ENCODE data around the gene CSNK1D. TPM values are rescaled to one million over a fixed set of nuclear protein-coding genes. Genes with fewer than 3 reads are reported as not detected.
A peak's percentile ranks its signal among the peaks of the same experiment; 100 is the strongest.

CSNK1D gene
- polyA plus RNA-seq, 6 donors from 2014 or later, result 27.7 to 78.6 (median 63.4) TPM

DNA sequence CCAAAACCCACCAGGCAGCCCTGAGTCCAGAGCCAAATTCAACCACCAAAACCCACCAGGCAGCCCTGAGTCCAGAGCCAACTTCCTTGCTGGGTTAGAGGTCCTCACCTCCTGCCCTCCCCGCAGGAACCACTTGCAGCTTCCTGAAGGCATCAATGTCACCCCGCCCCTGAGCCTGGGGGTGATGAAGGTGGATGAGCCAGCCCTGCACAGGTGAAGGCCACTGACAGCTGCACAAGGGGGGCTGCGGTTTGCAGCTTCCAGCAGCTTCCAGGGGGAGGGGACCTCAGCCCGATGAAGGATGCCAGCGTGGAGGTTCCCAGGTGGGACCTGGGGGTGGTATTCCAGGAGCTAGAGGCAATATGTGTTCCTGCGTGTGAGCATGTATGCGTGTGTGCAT lies 7.6 kb upstream of the CSNK1D start:
- Mint-ChIP-seq H3K4me3 (no peak overlapping the region), H3K9me3 (no peaks in the 10 kb centered on the region), H3K27ac (peak overlapping the region in 1 of 6 donors; percentile 56), H3K4me1 (peaks cover 0 to 15% (median 0%) of the 10 kb centered on the region in 3 donors), H3K36me3 (no peaks in the 10 kb centered on the region), H3K27me3 (peaks cover 3 to 12% (median 5%) of the 10 kb centered on the region in 3 donors)
- no peak for ATAC-seq (ENCODE audit: low read depth in 2 of 2)
- DNase-seq, result no peak

DNA sequence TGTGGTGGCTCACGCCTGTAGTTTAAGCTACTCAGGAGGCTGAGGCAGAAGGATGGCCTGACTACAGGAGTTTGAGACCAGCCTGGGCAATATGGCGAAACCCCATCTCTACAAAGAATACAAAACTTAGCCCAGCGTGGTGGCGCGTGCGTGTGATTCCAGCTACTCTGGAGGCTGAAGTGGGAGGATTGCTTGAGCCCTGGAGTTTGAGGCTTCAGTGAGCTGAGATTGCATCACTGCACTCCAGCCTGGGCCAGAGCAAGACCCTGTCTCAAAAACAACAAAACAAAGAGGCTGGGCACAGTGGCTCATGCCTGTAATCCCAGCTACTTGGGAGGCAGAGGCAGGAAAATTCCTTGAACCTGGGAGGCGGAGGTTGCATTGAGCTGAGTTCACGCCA lies 7.0 kb upstream of the CSNK1D start:
- no peak overlapping the region for H3K27ac Mint-ChIP-seq
- peaks cover 3 to 12% (median 5%) of the 10 kb centered on the region in 3 donors for H3K27me3 Mint-ChIP-seq
- no peak overlapping the region for H3K4me3 Mint-ChIP-seq
- no peaks in the 10 kb centered on the region for H3K9me3 Mint-ChIP-seq
- ATAC-seq (ENCODE audit: low read depth in 2 of 2) (no peak), DNase-seq (no peak)
- peaks cover 0 to 15% (median under 1%) of the 10 kb centered on the region in 3 donors for H3K4me1 Mint-ChIP-seq
- H3K36me3 Mint-ChIP-seq, result no peaks in the 10 kb centered on the region

DNA sequence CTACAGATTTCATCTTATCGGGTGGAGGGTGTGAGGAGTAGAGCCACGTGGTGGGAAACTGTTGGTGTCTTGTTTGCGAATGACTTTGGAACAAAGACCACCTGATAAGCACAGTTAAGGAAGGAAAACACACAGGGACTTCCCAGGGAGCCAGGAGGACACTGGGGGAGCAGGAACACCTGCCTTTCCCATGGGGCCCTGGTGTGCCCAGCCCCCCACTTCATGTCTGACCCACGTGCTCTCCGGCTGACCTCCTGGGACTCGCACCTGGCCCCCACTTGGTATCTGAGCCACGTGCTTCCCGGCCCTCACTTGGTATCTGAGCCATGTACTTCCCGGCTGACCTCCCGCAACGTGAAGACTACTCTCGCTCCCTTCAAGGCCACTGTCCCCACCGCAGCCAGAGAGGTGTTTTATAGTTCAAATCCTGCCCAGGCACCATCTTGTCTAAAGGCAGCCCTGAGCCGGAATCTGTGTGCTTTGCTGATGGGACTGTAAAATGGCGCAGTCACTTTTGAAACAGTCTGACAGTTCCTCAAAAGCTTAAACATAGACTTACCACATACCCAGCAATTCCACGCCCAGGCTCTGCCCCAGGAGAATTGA lies 5.4 kb upstream of the CSNK1D start:
- no peak overlapping the region for H3K27ac Mint-ChIP-seq
- H3K4me3 Mint-ChIP-seq, result no peak overlapping the region
- H3K36me3 Mint-ChIP-seq, result no peaks in the 10 kb centered on the region
- ATAC-seq (ENCODE audit: low read depth in 2 of 2) (no peak), DNase-seq (no peak)
- H3K9me3 Mint-ChIP-seq, result no peaks in the 10 kb centered on the region
- H3K4me1 Mint-ChIP-seq, result peaks cover 5 to 15% (median 10%) of the 10 kb centered on the region in 3 donors
- H3K27me3 Mint-ChIP-seq, result peaks cover 3 to 11% (median 5%) of the 10 kb centered on the region in 3 donors

DNA sequence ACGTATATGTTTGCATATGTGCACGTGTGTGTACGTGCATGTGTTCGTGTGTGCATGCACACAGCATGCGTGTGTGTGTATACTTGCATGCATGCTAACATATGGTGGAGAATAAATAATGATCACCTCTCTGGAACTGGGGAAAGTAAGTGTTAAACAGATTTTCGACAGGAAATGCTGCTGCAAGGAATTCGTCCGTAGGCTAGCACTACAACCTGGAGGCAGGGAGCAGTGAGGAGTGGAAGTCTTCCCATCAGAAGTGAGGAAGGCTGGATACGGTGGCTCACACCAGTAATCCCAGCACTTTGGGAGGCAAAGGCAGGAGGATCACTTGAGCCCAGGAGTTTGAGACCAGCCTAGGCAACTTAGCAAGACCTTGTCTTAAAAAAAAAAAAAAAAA lies 4.8 kb upstream of the CSNK1D start:
- Mint-ChIP-seq H3K4me3 (peak overlapping the region in 1 of 8 donors; percentile 33), H3K4me1 (peaks cover 5 to 15% (median 12%) of the 10 kb centered on the region in 3 donors), H3K9me3 (no peaks in the 10 kb centered on the region), H3K27ac (peak overlapping the region in 1 of 6 donors; percentile 21), H3K36me3 (no peaks in the 10 kb centered on the region), H3K27me3 (peaks cover 3 to 6% (median 5%) of the 10 kb centered on the region in 3 donors)
- DNase-seq, result no peak
- no peak for ATAC-seq (ENCODE audit: low read depth in 2 of 2)

DNA sequence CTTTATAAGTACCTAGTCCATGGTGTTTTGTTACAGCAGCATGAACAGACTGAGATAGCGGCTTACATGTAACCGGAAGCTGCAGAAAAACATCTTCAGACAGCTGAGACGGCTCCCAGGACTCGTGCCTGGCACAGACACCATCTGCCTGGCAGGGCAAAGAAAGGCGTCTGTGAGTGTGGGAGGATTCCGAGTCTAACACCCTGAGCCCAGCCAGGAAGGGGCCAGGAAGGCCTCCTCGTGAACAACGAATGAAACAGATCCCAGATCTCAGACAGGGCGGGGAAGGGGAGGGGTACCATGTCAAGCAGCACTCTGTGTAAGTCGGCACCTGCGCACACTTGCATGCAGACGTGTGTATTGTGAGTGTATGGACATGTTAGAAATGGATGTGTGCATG lies 4.4 kb upstream of the CSNK1D start:
- Mint-ChIP-seq H3K4me1 (peaks cover 5 to 15% (median 12%) of the 10 kb centered on the region in 3 donors), H3K9me3 (no peaks in the 10 kb centered on the region), H3K4me3 (no peak overlapping the region), H3K27me3 (peaks cover 3 to 6% (median 5%) of the 10 kb centered on the region in 3 donors), H3K36me3 (no peaks in the 10 kb centered on the region), H3K27ac (no peak overlapping the region)
- no peak for DNase-seq
- no peak for ATAC-seq (ENCODE audit: low read depth in 2 of 2)

DNA sequence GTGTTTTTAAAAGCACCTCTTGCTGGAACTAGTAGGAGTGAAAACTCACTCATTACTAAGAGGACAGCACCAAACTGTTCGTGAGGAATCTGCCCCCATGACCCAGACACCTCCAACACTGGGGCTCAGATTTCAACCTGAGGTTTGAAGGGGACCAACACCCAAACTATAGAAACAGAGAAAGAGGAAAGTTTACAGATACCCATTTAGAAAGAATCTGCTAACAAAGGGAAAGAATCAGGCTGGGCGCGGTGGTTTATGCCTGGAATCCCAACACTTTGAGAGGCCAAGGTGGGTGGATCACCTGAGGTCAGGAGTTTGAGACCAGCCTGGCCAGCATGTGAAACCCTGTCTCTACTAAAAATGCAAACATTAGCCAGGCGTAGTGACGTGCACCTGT lies 3.4 kb upstream of the CSNK1D start:
- Mint-ChIP-seq H3K4me3 (no peak overlapping the region), H3K4me1 (peaks cover 13 to 20% (median 19%) of the 10 kb centered on the region in 3 donors), H3K36me3 (peaks cover 0 to 6% of the 10 kb centered on the region in 2 donors), H3K27ac (peak overlapping the region in 1 of 6 donors; percentile 47), H3K9me3 (no peaks in the 10 kb centered on the region), H3K27me3 (peaks cover 3 to 6% (median 5%) of the 10 kb centered on the region in 3 donors)
- ATAC-seq (ENCODE audit: low read depth in 2 of 2), result no peak
- no peak for DNase-seq

DNA sequence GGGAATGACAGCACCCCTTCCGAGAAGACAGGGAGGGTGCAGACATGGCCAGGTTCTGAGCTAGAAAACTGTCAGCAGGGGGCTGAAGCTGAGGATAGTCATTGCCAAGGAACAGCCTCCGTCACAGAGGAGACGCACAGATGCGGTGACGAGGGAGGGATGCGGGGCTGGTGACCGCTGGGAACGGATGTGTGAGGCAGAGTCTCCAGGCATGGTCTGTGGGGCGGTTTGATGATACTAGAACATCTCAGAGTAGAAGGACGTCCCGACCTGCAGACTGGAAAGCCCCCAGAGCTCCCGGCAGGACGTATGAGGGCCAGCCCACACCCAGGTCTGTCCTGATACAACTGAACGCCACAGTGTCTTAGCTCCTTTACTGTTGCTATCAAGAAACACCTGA lies 1.8 kb upstream of the CSNK1D start:
- Mint-ChIP-seq H3K36me3 (peaks cover 0 to 6% of the 10 kb centered on the region in 2 donors), H3K4me1 (peaks cover 20 to 35% (median 28%) of the 10 kb centered on the region in 3 donors), H3K27me3 (peaks cover 3 to 6% (median 5%) of the 10 kb centered on the region in 3 donors), H3K4me3 (peak overlapping the region in 2 of 8 donors; percentile 64 to 78), H3K9me3 (no peaks in the 10 kb centered on the region), H3K27ac (peak overlapping the region in 3 of 6 donors; percentile 17 to 89 (median 74))
- ATAC-seq (ENCODE audit: low read depth in 2 of 2) (no peak), DNase-seq (no peak)

DNA sequence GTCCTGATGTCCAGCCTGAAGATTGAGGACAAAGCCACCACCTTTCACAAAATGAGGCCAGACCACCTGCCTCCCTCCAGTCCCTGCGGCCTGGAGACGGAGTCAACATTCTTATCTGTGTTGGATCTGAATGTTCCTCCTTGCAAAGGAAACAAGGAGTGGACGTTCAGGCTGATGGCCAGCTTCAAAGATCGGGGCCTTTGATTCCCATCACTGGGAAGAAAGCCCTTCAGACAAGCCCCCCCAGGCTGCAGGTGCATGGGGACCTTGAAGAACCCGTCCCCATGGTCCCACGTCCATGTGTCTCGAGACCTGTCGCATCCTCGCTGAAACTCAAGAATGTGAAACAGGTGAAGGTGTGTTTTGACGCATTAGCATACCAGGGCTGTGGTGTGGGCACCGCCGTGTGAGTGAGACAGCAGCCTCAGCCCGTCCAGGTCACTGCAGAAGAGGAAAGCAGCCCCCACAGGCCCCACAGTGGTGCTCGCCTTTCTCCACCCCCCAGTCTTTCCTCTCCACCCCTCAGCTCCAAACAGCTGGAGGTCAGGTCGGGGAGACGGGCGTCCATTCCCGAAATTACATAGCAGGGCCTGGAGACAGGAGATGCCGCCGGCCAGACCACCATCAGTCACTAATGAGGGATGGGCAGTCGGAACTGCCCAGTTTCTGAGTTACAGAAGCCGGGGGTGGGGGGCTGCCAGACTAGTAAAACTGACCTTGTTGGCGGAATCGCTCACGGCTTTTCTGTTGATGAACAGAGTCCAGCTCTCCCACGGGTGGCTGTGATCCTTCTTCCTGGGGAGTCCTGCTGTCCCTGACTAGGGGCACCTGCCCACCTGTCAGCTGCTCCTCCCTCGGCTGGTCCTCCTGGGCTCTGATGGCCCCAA lies 877 bp upstream of the CSNK1D start:
- Mint-ChIP-seq H3K27ac (peak overlapping the region in 5 of 6 donors; percentile 84 to 99 (median 89)), H3K27me3 (peaks cover 3 to 6% (median 5%) of the 10 kb centered on the region in 3 donors), H3K36me3 (peaks cover 0 to 6% of the 10 kb centered on the region in 2 donors), H3K4me1 (peaks cover 28 to 45% (median 37%) of the 10 kb centered on the region in 3 donors), H3K9me3 (no peaks in the 10 kb centered on the region), H3K4me3 (peak overlapping the region; percentile 42 to 93 (median 78))
- no peak for DNase-seq
- ATAC-seq (ENCODE audit: low read depth in 2 of 2), result no peak

DNA sequence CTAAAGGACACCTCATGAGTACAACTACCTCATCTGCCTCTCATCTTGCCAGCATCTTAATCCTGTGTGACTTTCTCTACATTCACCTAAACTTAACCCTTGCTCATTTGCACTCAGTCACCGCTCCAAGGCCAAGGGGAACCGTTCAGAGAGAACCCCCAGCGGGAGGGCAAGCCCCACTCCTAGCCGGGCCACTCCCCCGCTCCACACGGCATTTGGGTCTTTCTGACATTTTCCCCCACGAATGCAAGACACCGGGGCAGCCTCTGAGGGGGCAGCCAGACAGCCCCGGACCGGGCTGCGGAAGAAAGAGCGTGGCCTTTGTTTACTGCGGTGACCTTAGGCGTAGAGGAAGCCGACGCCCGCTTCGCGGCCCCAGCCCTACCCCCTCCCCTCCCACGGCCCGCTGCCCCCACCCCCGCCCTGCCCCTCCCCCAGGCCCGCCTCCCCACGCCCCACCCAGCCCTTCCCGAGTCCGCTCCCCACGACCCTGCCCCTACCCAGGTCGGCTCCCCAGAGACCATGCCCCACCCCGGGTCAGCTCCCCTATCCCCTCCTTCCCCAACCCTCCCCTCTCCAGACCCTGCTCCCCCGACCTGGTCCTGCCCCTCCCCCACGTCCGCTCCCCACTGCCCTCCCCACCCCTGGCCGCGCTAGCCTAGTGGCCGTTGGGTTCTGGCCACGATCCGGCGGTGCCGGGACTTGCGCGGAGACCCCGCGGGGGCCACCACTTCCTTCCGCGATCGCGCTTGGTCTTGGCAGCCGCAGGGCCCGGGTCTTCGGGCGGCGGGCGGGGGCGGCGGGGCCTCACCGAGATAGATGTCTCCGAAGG lies 789 bp downstream of the CSNK1D start:
- peak; percentile 54 for DNase-seq
- H3K27ac Mint-ChIP-seq, result peak overlapping the region; percentile 92 to 99 (median 98)
- H3K4me3 Mint-ChIP-seq, result peak overlapping the region; percentile 77 to 99 (median 94)
- H3K9me3 Mint-ChIP-seq, result no peaks in the 10 kb centered on the region
- ATAC-seq (ENCODE audit: low read depth in 2 of 2), result peak; percentile 26 to 33
- H3K27me3 Mint-ChIP-seq, result peaks cover 0 to 6% (median 5%) of the 10 kb centered on the region in 3 donors
- H3K36me3 Mint-ChIP-seq, result peaks cover 0 to 6% of the 10 kb centered on the region in 2 donors
- peaks cover 34 to 61% (median 54%) of the 10 kb centered on the region in 3 donors for H3K4me1 Mint-ChIP-seq

DNA sequence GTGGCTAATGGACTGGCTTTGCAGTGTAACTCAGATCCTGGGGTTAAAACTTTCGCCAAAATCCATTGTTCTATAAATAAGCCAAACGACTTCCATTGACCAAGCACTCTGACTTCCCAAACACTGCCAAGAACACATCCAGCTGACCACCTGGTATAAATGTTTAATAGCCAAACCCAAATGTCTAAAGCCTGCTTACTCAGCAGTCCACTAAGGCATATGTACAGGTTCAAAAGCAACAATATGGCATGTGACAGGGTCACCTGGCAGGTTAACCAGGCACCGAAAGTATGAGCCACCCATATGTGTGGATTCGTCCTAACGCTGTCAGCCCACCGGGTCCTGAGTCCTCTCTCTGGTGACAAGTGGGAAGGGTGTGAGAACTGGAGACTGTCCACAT lies 2.1 kb downstream of the CSNK1D start:
- H3K4me3 Mint-ChIP-seq, result peak overlapping the region in 7 of 8 donors; percentile 23 to 97 (median 92)
- DNase-seq, result no peak
- no peak for ATAC-seq (ENCODE audit: low read depth in 2 of 2)
- no peaks in the 10 kb centered on the region for H3K27me3 Mint-ChIP-seq
- H3K27ac Mint-ChIP-seq, result peak overlapping the region in 3 of 6 donors; percentile 47 to 92 (median 82)
- H3K4me1 Mint-ChIP-seq, result peaks cover 38 to 73% (median 66%) of the 10 kb centered on the region in 3 donors
- H3K9me3 Mint-ChIP-seq, result no peaks in the 10 kb centered on the region
- peaks cover 0 to 6% of the 10 kb centered on the region in 2 donors for H3K36me3 Mint-ChIP-seq

DNA sequence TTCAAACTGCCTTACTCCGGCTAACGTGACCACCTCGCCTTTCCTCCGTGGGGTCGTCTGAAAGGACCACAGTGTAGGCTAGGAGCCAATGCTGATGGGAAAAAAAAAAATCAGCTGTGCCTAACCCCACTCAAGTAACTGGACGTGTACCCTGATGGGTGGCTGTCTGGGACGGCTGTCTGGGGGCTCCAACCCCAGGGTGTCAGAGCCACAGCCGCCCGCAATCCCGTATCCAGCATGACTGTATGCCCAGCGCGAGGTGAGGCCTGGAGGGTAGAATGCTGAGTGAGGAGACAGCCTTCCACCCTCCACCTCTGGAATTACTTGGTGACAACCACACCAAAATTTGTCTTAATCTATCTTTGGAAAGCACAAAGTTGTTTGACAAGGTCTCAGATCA lies 2.8 kb downstream of the CSNK1D start:
- Mint-ChIP-seq H3K27ac (peak overlapping the region; percentile 38 to 89 (median 80)), H3K36me3 (peaks cover 0 to 6% of the 10 kb centered on the region in 2 donors), H3K4me3 (peak overlapping the region in 7 of 8 donors; percentile 9 to 97 (median 64)), H3K4me1 (peaks cover 40 to 80% (median 72%) of the 10 kb centered on the region in 3 donors), H3K9me3 (no peaks in the 10 kb centered on the region), H3K27me3 (no peaks in the 10 kb centered on the region)
- no peak for DNase-seq
- no peak for ATAC-seq (ENCODE audit: low read depth in 2 of 2)

DNA sequence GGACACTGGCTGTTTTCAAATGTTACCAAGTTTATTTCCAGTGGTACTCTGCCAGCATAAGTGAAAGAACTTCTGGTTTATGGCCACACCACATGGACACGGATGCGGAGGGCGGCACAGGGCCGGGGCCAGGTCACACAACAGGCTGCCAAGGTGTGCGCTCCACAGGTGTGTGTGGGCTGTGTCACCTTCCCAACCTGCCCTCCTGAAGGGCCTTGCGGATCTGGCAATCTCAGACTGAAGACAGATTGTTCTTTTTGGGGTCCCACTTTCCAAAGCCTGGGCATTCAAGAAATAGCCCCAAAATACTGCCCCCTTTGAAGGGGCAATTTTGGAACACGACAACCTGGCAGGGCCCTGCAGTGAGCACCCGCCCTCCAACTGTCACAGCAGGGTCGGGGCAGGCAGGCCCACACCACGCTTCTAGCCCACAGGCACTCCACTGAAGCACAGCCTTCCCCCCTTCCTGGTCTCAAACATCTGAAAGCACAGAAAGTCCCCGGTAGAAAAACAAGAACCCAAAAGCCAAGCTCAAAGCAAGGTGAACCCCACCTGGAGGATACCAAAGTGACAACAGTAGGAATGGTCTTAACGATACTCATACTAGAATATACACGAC lies 3.5 kb downstream of the CSNK1D start:
- Mint-ChIP-seq H3K36me3 (peaks cover 0 to 6% of the 10 kb centered on the region in 2 donors), H3K4me1 (peaks cover 38 to 74% (median 70%) of the 10 kb centered on the region in 3 donors), H3K27ac (peak overlapping the region in 5 of 6 donors; percentile 70 to 89 (median 83)), H3K27me3 (no peaks in the 10 kb centered on the region), H3K4me3 (peak overlapping the region in 7 of 8 donors; percentile 10 to 97 (median 70)), H3K9me3 (no peaks in the 10 kb centered on the region)
- DNase-seq, result no peak
- no peak for ATAC-seq (ENCODE audit: low read depth in 2 of 2)

Measured in naive B cell (primary cell).